HEK293 (cell line): ENCODE measurements around the gene PTPRCAP.

Experiments
- ATF2 ChIP-seq: fragments of 450-650 bp; formaldehyde crosslinking; IDR thresholded peaks from 2 replicates; pipeline ENCODE4 v1.5.1; 2016; ENCODE audit warnings: missing biosample characterization, missing genetic modification characterization, low read depth
- HOXC10 ChIP-seq: sonication (generic); formaldehyde crosslinking; IDR thresholded peaks from 2 replicates; pipeline ENCODE4 v1.8.1; 2023; ENCODE audit warnings: mild to moderate bottlenecking, missing genetic modification reagents
- KLF8 ChIP-seq: fragments of 450-650 bp; formaldehyde crosslinking; IDR thresholded peaks from 2 replicates; pipeline ENCODE4 v1.5.1; 2016; ENCODE audit warnings: missing biosample characterization, missing genetic modification characterization
- MYNN ChIP-seq: fragments of 450-650 bp; formaldehyde crosslinking; IDR thresholded peaks from 2 replicates; pipeline ENCODE4 v1.5.1; 2016; ENCODE audit warnings: missing biosample characterization, missing genetic modification characterization, borderline replicate concordance
- OSR2 ChIP-seq: fragments of 450-650 bp; formaldehyde crosslinking; IDR thresholded peaks from 2 replicates; pipeline ENCODE4 v1.5.1; 2016; ENCODE audit warnings: missing biosample characterization, missing genetic modification characterization
- PRDM1 ChIP-seq: fragments of 450-650 bp; formaldehyde crosslinking; IDR thresholded peaks from 2 replicates; pipeline ENCODE4; 2016; ENCODE audit warnings: missing biosample characterization, missing genetic modification characterization
- TCF7L2 ChIP-seq: IDR thresholded peaks from 2 replicates; pipeline ENCODE4 v1.6.1; 2011; ENCODE audit warnings: low read depth, mild to moderate bottlenecking, inconsistent platforms, low read length, moderate library complexity, borderline replicate concordance
- TSHZ1 ChIP-seq: fragments of 450-650 bp; formaldehyde crosslinking; IDR thresholded peaks from 2 replicates; pipeline ENCODE4 v1.5.1; 2016; ENCODE audit warnings: missing biosample characterization, missing genetic modification characterization, borderline replicate concordance
- YY1 ChIP-seq: fragments of 450-650 bp; formaldehyde crosslinking; IDR thresholded peaks from 2 replicates; pipeline ENCODE4 v1.5.1; 2018; ENCODE audit warnings: missing biosample characterization, missing genetic modification characterization
- ZBTB1 ChIP-seq: fragments of 450-650 bp; formaldehyde crosslinking; IDR thresholded peaks from 2 replicates; pipeline ENCODE4 v1.5.1; 2016; ENCODE audit warnings: missing biosample characterization, missing genetic modification characterization
- ZBTB6 ChIP-seq: fragments of 450-650 bp; formaldehyde crosslinking; IDR thresholded peaks from 2 replicates; pipeline ENCODE4 v1.5.1; 2017; ENCODE audit warnings: missing biosample characterization, missing genetic modification characterization
- ZFP3 ChIP-seq: fragments of 450-650 bp; formaldehyde crosslinking; IDR thresholded peaks from 2 replicates; pipeline ENCODE4 v1.5.1; 2016; ENCODE audit warnings: low read depth, missing biosample characterization, missing genetic modification characterization
- ZFP69B ChIP-seq: fragments of 450-650 bp; formaldehyde crosslinking; IDR thresholded peaks from 2 replicates; pipeline ENCODE4 v1.5.1; 2016; ENCODE audit warnings: missing biosample characterization, missing genetic modification characterization
- ZNF146 ChIP-seq: fragments of 450-650 bp; formaldehyde crosslinking; IDR thresholded peaks from 2 replicates; pipeline ENCODE4 v1.5.1; 2016; ENCODE audit warnings: missing biosample characterization, missing genetic modification characterization
- ZNF157 ChIP-seq: fragments of 450-650 bp; formaldehyde crosslinking; IDR thresholded peaks from 2 replicates; pipeline ENCODE4 v1.5.1; 2016; ENCODE audit warnings: missing biosample characterization, missing genetic modification characterization
- ZNF202 ChIP-seq: fragments of 450-650 bp; formaldehyde crosslinking; IDR thresholded peaks from 2 replicates; pipeline ENCODE4 v1.5.1; 2016; ENCODE audit warnings: missing biosample characterization, missing genetic modification characterization, borderline replicate concordance
- ZNF211 ChIP-seq: fragments of 450-650 bp; formaldehyde crosslinking; IDR thresholded peaks from 2 replicates; pipeline ENCODE4 v1.5.1; 2016; ENCODE audit warnings: low read depth, missing biosample characterization, missing genetic modification characterization
- ZNF214 ChIP-seq: fragments of 450-650 bp; formaldehyde crosslinking; IDR thresholded peaks from 2 replicates; pipeline ENCODE4 v1.5.1; 2017; ENCODE audit warnings: missing biosample characterization, mild to moderate bottlenecking, missing genetic modification characterization, borderline replicate concordance
- ZNF223 ChIP-seq: fragments of 450-650 bp; formaldehyde crosslinking; IDR thresholded peaks from 2 replicates; pipeline ENCODE4 v1.5.1; 2016; ENCODE audit warnings: missing biosample characterization, missing genetic modification characterization
- ZNF350 ChIP-seq: fragments of 450-650 bp; formaldehyde crosslinking; IDR thresholded peaks from 2 replicates; pipeline ENCODE4 v1.5.0; 2017; ENCODE audit warnings: missing biosample characterization, mild to moderate bottlenecking, missing genetic modification characterization
- ZNF354C ChIP-seq: fragments of 450-650 bp; formaldehyde crosslinking; IDR thresholded peaks from 2 replicates; pipeline ENCODE4 v1.5.1; 2016; ENCODE audit warnings: missing biosample characterization, missing genetic modification characterization, low read depth, borderline replicate concordance
- ZNF521 ChIP-seq: fragments of 450-650 bp; formaldehyde crosslinking; IDR thresholded peaks from 2 replicates; pipeline ENCODE4 v1.5.1; 2017; ENCODE audit warnings: missing biosample characterization, mild to moderate bottlenecking, missing genetic modification characterization
- ZNF558 ChIP-seq: fragments of 450-650 bp; formaldehyde crosslinking; IDR thresholded peaks from 2 replicates; pipeline ENCODE4 v1.5.1; 2016; ENCODE audit warnings: missing biosample characterization, missing genetic modification characterization
- ZNF600 ChIP-seq: fragments of 450-650 bp; formaldehyde crosslinking; IDR thresholded peaks from 2 replicates; pipeline ENCODE4 v1.5.1; 2016; ENCODE audit warnings: missing biosample characterization, missing genetic modification characterization
- ZNF639 ChIP-seq: fragments of 450-650 bp; formaldehyde crosslinking; IDR thresholded peaks from 2 replicates; pipeline ENCODE4 v1.5.1; 2016; ENCODE audit warnings: missing biosample characterization, missing genetic modification characterization
- ZNF654 ChIP-seq: fragments of 450-650 bp; formaldehyde crosslinking; IDR thresholded peaks from 2 replicates; pipeline ENCODE4 v1.5.1; 2016; ENCODE audit warnings: low read depth, missing biosample characterization, missing genetic modification characterization
- ZNF670 ChIP-seq: fragments of 450-650 bp; formaldehyde crosslinking; IDR thresholded peaks from 2 replicates; pipeline ENCODE4 v1.5.1; 2016; ENCODE audit warnings: missing biosample characterization, missing genetic modification characterization, low read depth
- ZNF677 ChIP-seq: fragments of 450-650 bp; IDR thresholded peaks from 2 replicates; pipeline ENCODE4 v1.5.0; 2018; ENCODE audit warnings: missing biosample characterization, mild to moderate bottlenecking, missing genetic modification characterization, moderate library complexity
- ZNF768 ChIP-seq: fragments of 450-650 bp; formaldehyde crosslinking; IDR thresholded peaks from 2 replicates; pipeline ENCODE4 v1.5.1; 2018; ENCODE audit warnings: missing biosample characterization, mild to moderate bottlenecking, missing genetic modification characterization
- ZNF791 ChIP-seq: fragments of 450-650 bp; formaldehyde crosslinking; IDR thresholded peaks from 2 replicates; pipeline ENCODE4 v1.5.1; 2016; ENCODE audit warnings: missing biosample characterization, missing genetic modification characterization
- ZSCAN23 ChIP-seq: fragments of 450-650 bp; formaldehyde crosslinking; IDR thresholded peaks from 2 replicates; pipeline ENCODE4 v1.5.1; 2016; ENCODE audit warnings: missing biosample characterization, missing genetic modification characterization
- ZSCAN5A ChIP-seq: fragments of 450-650 bp; formaldehyde crosslinking; IDR thresholded peaks from 2 replicates; pipeline ENCODE4 v1.5.1; 2016; ENCODE audit warnings: missing biosample characterization, missing genetic modification characterization

PTPRCAP gene

GRCh38 chr11:67428052-67429001, 9.2 kb downstream of the PTPRCAP start, which contains the start of gene RPS6KB2 (continued):
- TF ChIP-seq ATF2 (tag by site-specific recombination) = no peak; the same call in 1 of the 2 replicates
- no peak for TF ChIP-seq HOXC10 (CRISPR knock-in tag)
- no peak for TF ChIP-seq ZNF768
- no peak for TF ChIP-seq TSHZ1
- TF ChIP-seq KLF8 = peak; percentile 35; the same call in 1 of the 2 replicates
- no peak for TF ChIP-seq ZNF670
- TF ChIP-seq ZNF354C (tag by site-specific recombination) = no peak
- TF ChIP-seq ZBTB1 = no peak
- no peak for TF ChIP-seq ZNF791 (tag by site-specific recombination)
- TF ChIP-seq ZNF214 (tag by site-specific recombination) = no peak
- TF ChIP-seq ZNF223 (tag by site-specific recombination) = no peak
- TF ChIP-seq ZNF558 = no peak
- no peak for TF ChIP-seq ZNF202 (tag by site-specific recombination)
- no peak for TF ChIP-seq ZNF654 (tag by site-specific recombination)
- no peak for TF ChIP-seq ZNF677 (tag by site-specific recombination)
- no peak for TF ChIP-seq MYNN (tag by site-specific recombination)
- 0 out of 2 replicates have a peak, but pooled peaks have one; percentile 13 for TF ChIP-seq ZBTB6
- peak; percentile 58; the same call in 1 of the 2 replicates for TF ChIP-seq ZNF600 (tag by site-specific recombination)
- no peak for TF ChIP-seq ZFP3 (tag by site-specific recombination)
- TF ChIP-seq ZFP69B = no peak
- TF ChIP-seq ZSCAN23 (tag by site-specific recombination) = no peak
- TF ChIP-seq TCF7L2 = no peak
- TF ChIP-seq YY1 (tag by site-specific recombination) = peak; percentile 92
- TF ChIP-seq ZNF146 (tag by site-specific recombination) = no peak
- TF ChIP-seq ZNF639 (tag by site-specific recombination) = peak; percentile 60; the same call in 1 of the 2 replicates
- TF ChIP-seq ZNF521 (tag by site-specific recombination) = no peak
- no peak for TF ChIP-seq ZNF350
- no peak for TF ChIP-seq ZNF211
- no peak for TF ChIP-seq ZNF157 (tag by site-specific recombination)
- TF ChIP-seq PRDM1 = no peak
- no peak for TF ChIP-seq ZSCAN5A (tag by site-specific recombination)
- no peak for TF ChIP-seq OSR2 (tag by site-specific recombination)
